ENCODE measurements around the gene KCTD12. TPM values are rescaled to one million over a fixed set of nuclear protein-coding genes. Genes with fewer than 3 reads are reported as not detected.
"Not testable (repeated sequence)": the region's sequence is repeated elsewhere in the genome, so short reads cannot be mapped to it uniquely, and the experiment has no call there.

Gene KCTD12
- total RNA-seq, result 52.0 and 98.6 TPM in 2 replicates
- 31.9 TPM for polyA plus RNA-seq (2012)

- peak; percentile 91 for DNase-seq (ENCODE audit: low read depth)
Observed at GRCh38 chr13:76886292-76887075, at the start of gene KCTD12. KCTD12 (minus strand) TSS chr13:76886405; CDS start chr13:76886148, 257 bp downstream.

GRCh38 chr13:76934671-76935070, 48.5 kb upstream of the KCTD12 start:
- no peak for DNase-seq (ENCODE audit: low read depth)

- no peak for DNase-seq (ENCODE audit: low read depth)
Observed at GRCh38 chr13:76932076-76932475, 45.9 kb upstream of the KCTD12 start.

- DNase-seq (ENCODE audit: low read depth), result no peak
Observed at GRCh38 chr13:76929851-76930374, 43.7 kb upstream of the KCTD12 start.

- no peak for DNase-seq (ENCODE audit: low read depth)
Observed at GRCh38 chr13:76929320-76929719, 43.1 kb upstream of the KCTD12 start.

GRCh38 chr13:76928456-76928855, 42.3 kb upstream of the KCTD12 start:
- DNase-seq (ENCODE audit: low read depth), result peak; percentile 2

- no peak for DNase-seq (ENCODE audit: low read depth)
Observed at GRCh38 chr13:76927955-76928354, 41.8 kb upstream of the KCTD12 start.

- no peak for DNase-seq (ENCODE audit: low read depth)
Observed at GRCh38 chr13:76925115-76925514, 38.9 kb upstream of the KCTD12 start.

GRCh38 chr13:76921516-76921915, 35.3 kb upstream of the KCTD12 start:
- DNase-seq (ENCODE audit: low read depth), result no peak

GRCh38 chr13:76917755-76918481, 31.7 kb upstream of the KCTD12 start:
- DNase-seq (ENCODE audit: low read depth), result peak; percentile 71

GRCh38 chr13:76917095-76917494, 30.9 kb upstream of the KCTD12 start:
- DNase-seq (ENCODE audit: low read depth), result peak; percentile 34

- DNase-seq (ENCODE audit: low read depth), result no peak
Observed at GRCh38 chr13:76913898-76914297, 27.7 kb upstream of the KCTD12 start.

- no peak for DNase-seq (ENCODE audit: low read depth)
Observed at GRCh38 chr13:76912476-76912875, 26.3 kb upstream of the KCTD12 start.

GRCh38 chr13:76904507-76904906, 18.3 kb upstream of the KCTD12 start:
- DNase-seq (ENCODE audit: low read depth), result no peak

GRCh38 chr13:76903544-76904162, 17.4 kb upstream of the KCTD12 start:
- peak; percentile 79 for DNase-seq (ENCODE audit: low read depth)

GRCh38 chr13:76899066-76899465, 12.9 kb upstream of the KCTD12 start:
- DNase-seq (ENCODE audit: low read depth), result not testable (repeated sequence)

GRCh38 chr13:76897171-76897570, 11.0 kb upstream of the KCTD12 start:
- not testable (repeated sequence) for DNase-seq (ENCODE audit: low read depth)

GRCh38 chr13:76894401-76895110, 8.4 kb upstream of the KCTD12 start:
- DNase-seq (ENCODE audit: low read depth), result no peak

- no peak for DNase-seq (ENCODE audit: low read depth)
Observed at GRCh38 chr13:76892488-76892887, 6.3 kb upstream of the KCTD12 start.

GRCh38 chr13:76890021-76890420, 3.8 kb upstream of the KCTD12 start:
- DNase-seq (ENCODE audit: low read depth), result peak; percentile 66

GRCh38 chr13:76889254-76889653, 3.0 kb upstream of the KCTD12 start:
- no peak for DNase-seq (ENCODE audit: low read depth)
